MCF 10A (cell line): ENCODE results near the gene KIF2C. TPM values are rescaled to one million over a fixed set of nuclear protein-coding genes. Genes with fewer than 3 reads are reported as not detected.
A peak's percentile ranks its signal among the peaks of the same experiment; 100 is the strongest.

Source experiments
- BruUV-seq: library from RNA; stranded (reverse); fragments of 400-500 nt; replicated peaks from 2 replicates; lab custom pipeline; 2021; lab: Mats Ljungman, UMichigan
- CTCF ChIA-PET: fragments of 300-600 bp; sonication (Branson Sonifier 250); formaldehyde crosslinking; extraction: SDS; loops from one replicate; lab custom pipeline; 2021; ENCODE audit warnings: antibody characterized with exemption, inconsistent platforms; lab: Yijun Ruan, JAX
- POLR2A ChIA-PET: fragments of 300-600, 350-650 bp; sonication (Branson Sonifier 250); formaldehyde crosslinking; extraction: SDS; loops from one replicate; lab custom pipeline; 2020; ENCODE audit warnings: antibody characterized with exemption, inconsistent platforms; lab: Yijun Ruan, JAX
- DNase-seq: peaks from one replicate; pipeline ENCODE4 v3.0.0-alpha.2; 2018; ENCODE audit not compliant: unreplicated experiment
- H3K27ac Mint-ChIP-seq: one replicate; pipeline ENCODE4 v1.8.0; 2022; ENCODE audit warnings: mild to moderate bottlenecking, low read depth, mixed read lengths; ENCODE audit not compliant: unreplicated experiment
- H3K27me3 Mint-ChIP-seq: one replicate; pipeline ENCODE4 v1.8.0; 2022; ENCODE audit warnings: mixed read lengths; ENCODE audit not compliant: insufficient read depth, unreplicated experiment
- H3K36me3 Mint-ChIP-seq: one replicate; pipeline ENCODE4 v1.8.0; 2022; ENCODE audit warnings: mild to moderate bottlenecking, moderate library complexity, mixed read lengths; ENCODE audit not compliant: insufficient read depth, unreplicated experiment
- H3K4me1 Mint-ChIP-seq: one replicate; pipeline ENCODE4 v1.8.0; 2022; ENCODE audit warnings: mixed read lengths; ENCODE audit not compliant: insufficient read depth, unreplicated experiment
- H3K4me3 Mint-ChIP-seq: one replicate; pipeline ENCODE4 v1.8.0; 2022; ENCODE audit warnings: mild to moderate bottlenecking, moderate library complexity, mixed read lengths; ENCODE audit not compliant: unreplicated experiment
- H3K9me3 Mint-ChIP-seq: one replicate; pipeline ENCODE4 v1.8.0; 2022; ENCODE audit warnings: mixed read lengths; ENCODE audit not compliant: unreplicated experiment
- CTCF ChIP-seq: fragments of 200-600 bp; IDR thresholded peaks from one replicate; pipeline ENCODE4 v1.8.0; 2022; ENCODE audit warnings: antibody characterized with exemption, mild to moderate bottlenecking; ENCODE audit not compliant: unreplicated experiment
- intact Hi-C: fragments of 100-400 bp; cut with micrococcal nuclease; formaldehyde crosslinking; loops from 2 replicates; pipeline ENCODE4 v1.14.1; 2022
- total RNA-seq: library from RNA; stranded (reverse); gene quantifications from 2 replicates; pipeline ENCODE4 v1.2.3, GENCODE V29; 2022

KIF2C gene
- total RNA-seq, 1 experiment from 2014 or later = 25.1 TPM

GRCh38 chr1:44803062-44803311, 63.4 kb downstream of the KIF2C start:
- no TSS peak for BruUV-seq
- H3K27me3 Mint-ChIP-seq = no peaks in the 10 kb centered on the region
- H3K4me3 Mint-ChIP-seq = peak overlapping the region; percentile 86
- intact Hi-C loops = no loop called here
- H3K9me3 Mint-ChIP-seq = no peaks in the 10 kb centered on the region
- peak overlapping the region; percentile 87 for H3K27ac Mint-ChIP-seq
- POLR2A ChIA-PET = interaction anchor here (0.9 kb wide), 1 partner anchor 11 kb away, joined by 3 read pairs; no protein-coding TSS in a partner anchor
- no peak for TF ChIP-seq CTCF
- peaks cover 42% of the 10 kb centered on the region for H3K4me1 Mint-ChIP-seq
- DNase-seq = no peak
- CTCF ChIA-PET = no interaction called here
- H3K36me3 Mint-ChIP-seq = peaks cover 60% of the 10 kb centered on the region

DNA sequence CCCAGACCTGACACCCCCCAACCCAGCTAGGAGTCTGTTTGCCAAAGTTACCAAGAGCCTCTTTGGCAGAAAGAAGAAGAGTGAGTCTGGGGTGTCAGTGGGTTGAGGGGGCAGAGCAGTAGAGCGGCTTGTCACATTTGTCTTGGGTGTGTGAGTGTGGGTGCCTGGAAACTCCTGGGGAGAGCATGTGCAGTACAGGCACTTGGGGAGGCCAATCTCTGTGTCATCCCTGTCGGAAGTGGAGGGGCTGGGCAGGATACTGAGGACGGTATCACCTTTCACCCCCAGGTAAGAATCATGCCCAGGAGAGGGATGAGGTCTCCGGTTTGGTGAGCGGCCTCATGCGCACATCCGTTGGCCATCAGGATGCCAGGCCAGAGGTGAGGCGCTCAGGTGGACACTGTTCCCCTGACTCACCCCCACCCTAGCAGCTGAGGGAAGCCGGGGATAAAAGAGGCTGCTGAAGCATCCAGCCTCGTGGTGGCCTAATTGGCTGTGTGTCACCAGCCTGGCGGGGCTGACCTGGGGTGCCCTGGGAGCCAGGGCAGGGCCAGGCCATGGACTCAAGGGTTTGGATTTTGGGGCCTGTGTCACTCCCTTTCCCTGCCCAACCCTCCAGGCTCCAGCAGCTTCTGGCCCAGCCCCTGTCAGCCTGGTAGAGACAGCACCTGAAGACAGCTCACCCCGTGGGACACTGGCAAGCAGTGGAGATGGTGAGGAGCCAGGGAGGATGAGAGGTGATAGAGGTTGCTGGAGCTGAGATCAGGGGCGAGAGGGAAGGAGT, 63.9 kb downstream of the KIF2C start:
- Mint-ChIP-seq H3K27me3 (no peaks in the 10 kb centered on the region), H3K36me3 (peaks cover 62% of the 10 kb centered on the region), H3K27ac (peak overlapping the region; percentile 87), H3K4me1 (peaks cover 39% of the 10 kb centered on the region), H3K9me3 (no peaks in the 10 kb centered on the region), H3K4me3 (peak overlapping the region; percentile 86)
- BruUV-seq = no TSS peak
- ChIA-PET CTCF (no interaction called here), POLR2A (no interaction called here)
- TF ChIP-seq CTCF = no peak
- intact Hi-C loops = no loop called here
- no peak for DNase-seq

GRCh38 chr1:44805311-44806024, 65.8 kb downstream of the KIF2C start:
- no peak for TF ChIP-seq CTCF
- ChIA-PET CTCF (no interaction called here), POLR2A (interaction anchor here (0.7 to 3.9 kb wide), 4 partner anchors 12 to 1378 kb away, joined by 3 to 19 read pairs (median 4); partner anchors contain the start of gene RNU5D-1)
- Mint-ChIP-seq H3K4me3 (no peak overlapping the region), H3K27me3 (no peaks in the 10 kb centered on the region), H3K27ac (peak overlapping the region; percentile 49), H3K4me1 (peaks cover 44% of the 10 kb centered on the region), H3K9me3 (no peaks in the 10 kb centered on the region), H3K36me3 (peaks cover 77% of the 10 kb centered on the region)
- intact Hi-C loops = loop anchor here (2.0 kb wide), 2 partner anchors 31 to 75 kb away; partner anchors contain the start of genes RNU5D-1 and RPS8
- DNase-seq = no peak
- BruUV-seq = no TSS peak
